ENCODE measurements around the gene APOBR. TPM values are rescaled to one million over a fixed set of nuclear protein-coding genes. Genes with fewer than 3 reads are reported as not detected.
"Not testable (repeated sequence)": the region's sequence is repeated elsewhere in the genome, so short reads cannot be mapped to it uniquely, and the experiment has no call there.

Gene APOBR
- polyA plus RNA-seq, 12 donors, result 0.40 to 5.0 (median 0.58) TPM; not detected in 1

DNA sequence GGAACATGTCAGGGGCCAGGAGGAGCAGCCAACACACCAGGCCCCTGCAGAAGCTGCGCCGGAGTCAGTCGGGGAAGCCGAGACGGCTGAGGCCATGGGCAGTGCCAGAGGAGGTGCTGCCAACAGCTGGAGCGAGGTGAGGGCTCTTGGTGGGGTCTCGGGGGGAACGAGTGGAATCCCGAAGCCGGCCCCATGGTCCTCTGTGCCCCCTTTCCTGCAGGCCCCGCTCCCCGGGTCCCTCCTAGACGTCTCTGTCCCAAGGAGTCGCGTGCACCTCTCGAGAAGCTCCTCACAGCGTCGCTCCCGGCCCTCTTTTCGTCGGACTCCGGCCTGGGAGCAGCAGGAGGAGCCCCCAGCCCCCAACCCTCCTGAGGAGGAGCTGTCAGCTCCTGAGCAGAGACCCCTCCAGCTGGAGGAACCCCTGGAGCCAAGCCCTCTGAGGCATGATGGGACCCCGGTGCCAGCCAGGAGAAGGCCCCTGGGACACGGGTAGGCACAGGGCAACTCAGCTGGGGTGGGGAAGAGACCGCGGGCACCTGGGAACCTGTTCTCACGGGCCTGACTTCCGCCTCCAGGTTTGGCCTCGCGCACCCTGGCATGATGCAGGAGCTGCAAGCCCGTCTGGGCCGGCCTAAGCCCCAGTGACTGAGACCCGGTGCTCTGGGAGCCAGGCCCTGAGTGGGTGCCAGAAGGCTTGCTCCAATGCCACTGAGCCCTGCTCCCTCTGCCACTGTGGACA, 3.6 kb downstream of the APOBR start:
- no peak for DNase-seq

DNA sequence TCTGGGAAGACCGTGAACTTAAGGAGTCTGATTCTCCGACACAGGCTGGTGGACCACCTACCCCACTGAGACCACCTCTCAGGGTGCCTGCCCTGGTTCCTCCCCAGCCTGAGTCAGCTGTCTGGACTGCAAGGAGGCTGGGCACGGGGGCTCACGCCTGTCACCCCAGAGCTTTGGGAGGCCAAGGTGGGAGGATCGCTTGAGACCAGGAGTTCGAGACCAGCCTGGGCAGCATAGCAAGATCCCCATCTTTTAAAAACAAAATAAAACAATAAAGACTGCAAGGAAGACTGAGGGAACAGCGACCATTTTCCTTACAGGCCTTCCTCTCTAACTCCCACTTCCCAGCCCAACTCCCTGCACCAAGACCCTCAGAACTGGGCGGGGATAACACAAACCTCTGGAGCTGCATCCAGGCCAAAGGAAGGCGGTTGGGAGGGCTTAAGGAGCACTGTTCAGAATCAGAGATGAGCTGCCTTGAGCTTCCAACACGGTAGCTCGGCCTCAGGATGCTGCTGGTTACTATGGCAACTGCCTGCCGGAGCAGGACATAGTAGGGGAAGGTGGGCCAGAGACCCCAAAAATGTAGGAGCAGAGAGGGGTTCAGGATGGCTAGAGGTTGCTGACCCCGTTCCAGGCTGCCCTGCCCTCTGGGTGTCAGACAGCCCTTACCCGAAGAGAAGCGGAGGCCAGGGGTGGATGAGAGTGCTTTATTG, 4.4 kb downstream of the APOBR start:
- DNase-seq, result no peak

DNA sequence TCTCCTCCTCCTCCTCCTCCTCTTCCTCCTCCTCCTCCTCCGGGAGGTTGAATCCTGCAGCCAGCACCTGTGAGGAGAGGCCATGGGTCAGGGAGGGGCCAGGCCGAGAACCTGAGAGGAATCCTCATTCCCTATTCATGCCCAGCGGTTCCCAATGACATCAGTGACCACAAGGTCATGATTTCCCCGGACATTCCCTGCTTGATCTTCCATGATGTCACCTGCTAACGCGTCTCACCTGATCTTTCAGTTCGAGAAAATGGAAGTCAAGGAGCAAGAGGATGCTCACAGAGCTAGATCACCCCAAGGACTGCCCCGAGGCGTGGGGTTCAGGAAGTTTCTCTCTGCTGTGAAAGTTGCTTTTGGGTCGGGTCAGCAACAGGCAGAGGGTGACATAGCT, 5.4 kb downstream of the APOBR start:
- no peak for DNase-seq

DNA sequence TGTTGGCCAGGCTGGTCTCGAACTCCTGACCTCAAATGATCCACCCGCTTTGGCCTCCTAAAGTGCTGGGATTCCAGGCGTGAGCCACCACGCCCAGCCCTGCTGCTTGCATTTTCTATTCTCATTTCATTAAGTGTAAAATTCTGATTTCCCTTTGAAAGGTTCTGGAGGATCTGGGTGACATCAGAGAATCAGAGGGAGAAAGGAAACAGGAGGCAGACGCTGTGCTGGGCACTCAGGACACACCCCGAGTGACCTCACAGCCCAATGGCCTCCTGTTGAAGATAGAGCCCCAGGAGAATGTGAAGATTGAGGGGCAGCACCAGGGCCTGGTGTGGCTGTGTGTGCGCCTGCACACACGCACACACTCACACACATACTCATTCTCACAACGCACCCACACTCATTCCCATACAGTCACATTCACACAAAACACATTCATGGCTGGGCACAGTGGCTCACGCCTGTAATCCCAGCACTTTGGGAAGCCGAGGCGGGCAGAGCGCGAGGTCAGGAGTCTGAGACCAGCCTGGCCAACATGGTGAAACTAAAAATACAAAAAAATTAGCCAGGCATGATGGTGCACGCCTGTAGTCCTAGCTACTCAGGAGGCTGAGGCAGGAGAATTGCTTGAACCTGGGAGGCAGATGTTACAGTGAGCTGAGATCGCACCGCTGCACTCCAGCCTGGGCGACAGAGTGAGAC, 6.2 kb downstream of the APOBR start:
- DNase-seq, result not testable (repeated sequence)

DNA sequence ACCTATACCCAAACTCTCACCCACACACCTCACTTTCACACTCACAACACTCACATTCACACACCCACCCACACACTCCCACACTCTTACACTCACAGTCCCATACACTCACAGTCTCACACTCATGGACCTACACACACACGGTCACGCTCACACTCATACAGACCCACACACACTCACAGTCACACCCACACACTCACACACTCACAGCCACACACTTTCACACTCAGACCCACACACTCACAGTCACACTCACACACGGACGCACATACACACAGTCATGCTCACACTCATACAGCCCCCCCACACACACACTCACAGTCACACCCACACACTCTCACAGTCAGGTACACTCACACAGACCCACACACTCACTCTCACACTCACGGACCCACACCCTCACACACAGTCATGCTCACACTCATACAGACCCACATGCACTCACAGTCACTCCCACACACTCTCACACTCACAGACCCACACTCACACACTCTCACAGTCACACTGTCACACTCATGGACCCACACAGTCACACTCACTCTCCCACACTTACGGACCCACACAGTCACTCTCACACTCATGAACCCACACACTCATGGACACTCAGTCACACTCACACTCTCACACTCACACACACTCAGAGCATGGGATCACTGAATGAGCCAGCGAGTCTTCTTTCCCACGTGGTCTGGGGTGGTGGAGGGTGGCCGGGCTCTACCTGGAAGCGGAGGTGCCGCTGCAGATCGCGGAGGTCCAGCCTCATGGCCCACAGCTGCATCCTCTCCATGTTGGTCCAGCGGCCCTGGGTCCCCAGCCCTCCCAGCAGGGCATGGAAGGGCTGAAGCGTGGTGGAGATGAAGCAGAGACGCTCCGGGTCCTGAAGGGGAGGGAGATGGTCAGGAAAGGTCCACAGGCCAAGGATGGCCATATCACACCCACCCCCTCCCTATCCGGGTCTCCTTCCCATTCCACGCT, 7.1 kb downstream of the APOBR start:
- DNase-seq, result no peak

DNA sequence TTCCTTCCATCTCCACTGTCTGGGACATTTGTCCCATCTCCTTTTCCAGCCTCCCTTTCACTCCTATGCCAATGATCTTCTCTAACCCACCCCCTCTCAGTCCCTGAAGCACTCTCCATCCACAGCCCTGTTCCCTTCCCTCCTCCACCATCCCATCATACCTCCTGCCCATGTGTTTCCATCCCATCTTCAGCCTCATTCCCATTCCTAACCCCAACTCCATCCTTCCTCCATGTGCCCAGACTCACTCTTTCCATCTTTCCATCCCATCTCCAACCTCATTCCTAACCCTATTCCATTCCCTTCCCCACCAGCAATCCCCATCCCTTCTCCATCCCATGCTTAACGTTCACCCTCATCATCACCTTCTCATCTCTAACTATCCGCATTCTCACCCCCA, 7.8 kb downstream of the APOBR start:
- no peak for DNase-seq

DNA sequence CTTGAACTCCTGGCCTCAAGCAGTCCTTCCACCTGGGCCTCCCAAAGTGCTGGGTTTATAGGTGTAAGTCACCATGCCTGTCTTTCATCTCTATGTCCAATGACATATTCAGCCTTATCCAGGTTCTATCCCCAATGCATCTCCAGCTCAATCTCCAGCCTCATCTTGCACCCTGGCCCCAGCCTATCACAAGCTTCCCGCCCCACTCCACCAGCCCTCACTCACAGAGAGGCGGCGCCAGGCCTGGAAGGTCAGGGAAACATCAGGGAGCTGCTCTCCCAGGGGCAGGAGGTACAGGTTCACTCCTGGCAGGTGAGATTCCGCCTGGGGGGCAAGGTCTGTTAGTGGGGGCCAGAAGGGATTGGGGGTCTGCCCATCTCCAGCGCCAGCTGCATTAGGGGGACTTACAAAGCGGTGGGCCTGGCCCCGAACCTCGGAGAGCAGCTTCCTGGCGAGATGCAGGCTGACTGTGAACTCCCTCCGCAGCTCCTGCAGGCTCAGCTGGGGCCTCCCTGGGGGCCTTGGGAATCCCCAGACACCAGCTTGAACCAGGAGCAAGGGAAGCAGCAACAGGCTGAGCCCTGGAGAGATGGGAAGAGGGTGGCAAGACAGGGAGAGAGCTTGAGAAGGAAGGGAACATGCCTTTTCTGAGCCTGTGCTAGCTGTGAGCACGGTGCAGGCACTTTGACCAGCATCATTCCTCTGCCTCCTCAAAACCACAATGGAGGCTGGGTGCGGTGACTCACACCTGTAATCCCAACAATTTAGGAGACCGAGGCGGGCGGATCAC, 9.2 kb downstream of the APOBR start:
- no peak for DNase-seq

DNA sequence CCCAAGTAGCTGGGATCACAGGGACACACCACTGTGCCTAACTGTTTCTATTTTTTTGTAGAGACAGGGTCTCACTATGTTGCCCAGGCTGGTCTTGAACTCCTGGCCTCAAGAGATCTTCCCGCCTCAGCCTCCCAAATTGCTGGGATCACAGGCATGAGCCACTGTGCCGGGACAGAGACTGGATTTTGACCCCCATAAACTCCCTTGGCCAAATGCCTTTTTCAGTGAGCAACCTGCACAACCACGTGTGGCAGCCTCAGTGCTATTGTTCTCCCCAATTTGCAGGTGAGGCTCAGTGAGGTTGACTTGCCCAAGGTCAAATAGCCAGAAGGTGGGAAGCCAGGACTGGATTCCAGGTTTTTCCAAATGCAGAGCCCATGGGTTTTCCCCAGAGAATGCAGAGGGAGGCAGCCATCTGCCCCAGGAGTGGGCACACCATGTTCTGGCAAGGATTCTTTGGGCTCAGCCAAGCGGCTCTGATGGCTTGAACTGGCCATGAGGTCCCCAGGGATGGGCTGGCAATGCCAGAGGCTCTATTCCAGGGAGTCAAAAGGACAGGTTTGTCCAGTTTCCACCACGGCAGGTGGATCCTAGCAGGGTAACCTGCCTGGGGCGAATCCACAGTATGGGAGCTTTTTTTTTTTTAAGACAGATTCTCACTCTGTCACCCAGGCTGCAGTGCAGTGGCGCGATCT, 10.4 kb downstream of the APOBR start:
- no peak for DNase-seq

DNA sequence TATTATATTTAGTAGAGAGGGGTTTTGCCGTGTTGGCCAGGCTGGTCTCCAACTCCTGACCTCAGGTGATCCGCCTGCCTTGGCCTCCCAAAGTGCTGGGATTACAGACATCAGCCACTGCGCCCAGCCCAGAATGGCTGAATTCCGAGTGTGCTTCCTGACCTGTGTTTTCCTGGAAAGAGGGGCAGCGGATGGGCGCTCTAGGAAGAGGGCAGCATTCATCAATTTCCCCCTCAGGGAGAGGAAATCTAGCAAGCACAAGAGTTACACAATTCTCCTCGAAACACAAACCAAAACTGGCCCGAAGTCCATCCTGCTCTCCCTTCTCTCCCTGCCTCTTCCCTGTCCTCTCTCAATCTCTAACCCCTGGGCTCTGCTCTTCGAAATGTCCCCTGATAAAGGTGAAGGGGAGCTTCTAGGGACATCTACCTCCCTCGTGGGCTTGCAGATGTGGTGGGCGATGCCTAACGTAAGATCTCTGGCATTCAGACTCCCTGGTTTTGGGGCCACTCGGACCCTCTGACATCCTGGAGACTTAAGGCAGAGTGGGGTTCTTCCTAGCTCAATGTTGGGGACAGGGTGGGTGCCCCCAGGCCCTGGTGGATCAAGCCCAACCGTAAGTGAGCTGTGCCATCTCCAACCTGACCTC, 11.2 kb downstream of the APOBR start:
- DNase-seq, result no peak

DNA sequence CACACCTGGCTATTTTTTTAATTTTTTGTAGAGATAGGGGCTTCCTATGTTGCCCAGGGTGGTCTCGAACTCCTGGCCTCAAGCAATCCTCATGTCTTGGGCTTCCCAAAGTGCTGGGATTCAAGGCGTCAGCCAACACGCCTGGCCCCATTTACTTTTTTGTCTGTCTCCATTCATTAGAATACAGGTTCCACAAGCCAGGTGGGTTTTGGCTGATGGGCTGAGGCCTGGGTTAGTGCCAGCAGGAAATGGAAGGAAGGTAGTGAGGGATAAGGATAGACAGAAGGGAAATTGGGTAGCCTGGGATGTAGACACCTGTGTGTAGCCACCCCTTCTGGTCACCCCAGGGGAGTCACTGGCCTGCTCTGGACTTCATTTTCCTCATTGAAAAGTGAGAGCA, 16.6 kb downstream of the APOBR start:
- no peak for DNase-seq

DNA sequence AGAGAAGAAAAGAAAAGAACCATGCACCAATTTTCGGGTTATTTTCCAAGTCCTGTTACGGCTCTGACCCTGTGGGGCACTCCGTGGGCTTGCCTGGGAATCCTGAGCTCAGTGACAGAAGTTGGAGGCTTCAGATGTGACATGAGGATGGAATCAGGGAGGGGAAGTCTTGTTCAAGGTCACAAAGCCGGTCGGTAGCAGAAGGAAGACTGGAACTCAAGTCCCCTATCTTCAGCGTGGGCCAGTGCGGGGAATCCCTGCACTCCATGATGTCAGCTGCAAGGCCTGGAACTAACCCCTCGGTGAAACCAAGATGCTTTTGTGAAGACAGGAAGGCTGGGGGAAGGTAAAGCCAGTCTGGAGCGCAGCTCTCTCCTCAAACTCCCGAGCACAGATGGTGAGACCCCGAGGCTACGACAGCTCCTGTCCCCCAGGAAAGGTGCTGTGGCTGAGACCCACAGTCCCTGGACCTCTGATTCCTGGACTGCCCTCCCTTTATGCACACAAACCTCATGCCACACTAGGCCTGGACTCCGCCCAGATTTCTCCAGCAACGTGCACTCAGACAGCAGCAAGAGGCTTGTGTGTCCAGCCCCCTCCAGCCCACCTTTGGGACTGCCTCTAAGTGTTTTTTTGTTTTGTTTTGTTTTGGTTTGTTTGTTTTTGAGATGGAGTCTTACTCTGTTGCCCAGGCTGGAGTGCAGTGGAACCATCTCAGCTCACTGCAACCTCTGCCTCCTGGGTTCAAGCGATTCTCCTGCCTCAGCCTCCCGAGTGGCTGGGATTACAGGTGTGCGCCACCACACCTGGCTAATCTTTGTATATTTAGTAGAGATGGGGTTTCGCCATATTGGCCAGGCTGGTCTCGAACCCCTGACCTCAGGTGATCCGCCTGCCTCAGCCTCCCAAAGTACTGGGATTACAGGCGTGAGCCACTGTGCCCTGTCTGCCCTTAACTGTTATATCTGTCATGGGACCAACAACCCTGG, 17.7 kb downstream of the APOBR start:
- DNase-seq, result no peak

DNA sequence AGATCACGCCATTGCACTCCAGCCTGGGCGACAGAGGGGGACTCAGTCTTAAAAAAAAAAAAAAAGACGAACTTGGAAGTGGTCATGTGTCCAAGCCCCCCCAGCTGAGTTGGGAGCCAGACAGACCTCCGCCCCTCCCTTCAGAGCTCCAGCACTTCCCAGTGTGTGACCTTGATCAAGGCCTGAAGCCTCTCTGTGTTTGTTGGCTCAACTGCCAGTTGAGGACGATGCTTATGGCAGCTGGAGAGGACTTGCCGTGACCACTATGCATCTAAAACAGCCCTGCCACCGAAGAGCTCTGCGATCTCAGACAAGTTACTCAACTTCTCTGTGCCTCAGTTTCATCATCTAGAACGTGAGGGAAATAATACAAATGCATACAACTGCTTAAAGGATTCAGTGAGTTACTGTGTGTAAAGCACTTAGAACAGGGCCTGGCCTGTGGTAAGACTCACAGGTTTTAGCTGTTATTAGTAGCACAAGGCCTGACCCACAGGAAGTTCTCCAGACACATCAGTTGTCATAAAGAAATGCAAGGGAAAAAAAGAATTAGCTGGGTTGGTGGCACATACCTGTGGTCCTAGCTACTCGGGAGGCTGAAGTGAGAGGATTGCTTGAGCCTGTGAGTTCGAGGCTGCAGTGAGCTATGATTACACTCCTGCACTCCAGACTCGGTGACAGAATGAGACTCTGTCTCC, 19.2 kb downstream of the APOBR start:
- DNase-seq, result no peak

DNA sequence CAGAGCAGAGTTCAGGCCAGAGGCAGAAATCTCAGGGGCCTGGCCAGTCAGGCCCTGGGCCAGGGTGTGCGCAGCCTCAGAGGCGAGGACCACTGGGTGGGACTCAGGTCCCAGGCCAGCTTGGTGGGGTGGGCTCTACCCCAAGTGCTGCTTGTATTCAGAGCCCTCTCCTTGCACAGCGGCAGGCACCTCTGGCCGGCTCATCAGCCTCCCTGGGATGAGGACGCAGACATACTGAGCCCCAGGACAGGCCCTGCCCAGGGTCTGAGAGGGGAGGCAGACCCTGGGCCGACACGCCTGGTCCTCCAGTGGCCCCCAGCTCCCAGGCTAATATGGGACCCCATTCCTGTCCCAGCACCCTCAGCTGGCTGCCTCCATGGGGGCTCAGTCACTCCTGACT, 19.8 kb downstream of the APOBR start:
- no peak for DNase-seq

DNA sequence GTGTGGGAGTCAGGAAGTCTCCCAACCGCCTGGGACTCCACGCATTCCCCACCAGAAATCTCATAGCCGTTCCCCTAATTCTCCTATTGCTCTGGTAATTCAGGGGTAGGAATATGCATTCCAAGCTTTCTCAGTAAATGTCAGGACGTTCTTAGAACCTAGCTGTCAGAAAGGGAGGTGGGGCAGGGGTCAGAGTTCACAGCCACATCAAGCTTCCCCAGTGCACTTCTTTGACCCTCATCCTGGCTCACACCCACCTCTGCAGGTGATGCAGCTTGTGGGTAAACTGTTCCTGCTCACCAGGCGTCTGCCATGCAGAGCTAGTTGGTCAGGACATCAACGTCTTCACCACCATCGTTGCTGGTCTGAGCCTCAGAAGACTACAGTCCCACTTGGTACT, 26.2 kb downstream of the APOBR start:
- DNase-seq, result no peak

DNA sequence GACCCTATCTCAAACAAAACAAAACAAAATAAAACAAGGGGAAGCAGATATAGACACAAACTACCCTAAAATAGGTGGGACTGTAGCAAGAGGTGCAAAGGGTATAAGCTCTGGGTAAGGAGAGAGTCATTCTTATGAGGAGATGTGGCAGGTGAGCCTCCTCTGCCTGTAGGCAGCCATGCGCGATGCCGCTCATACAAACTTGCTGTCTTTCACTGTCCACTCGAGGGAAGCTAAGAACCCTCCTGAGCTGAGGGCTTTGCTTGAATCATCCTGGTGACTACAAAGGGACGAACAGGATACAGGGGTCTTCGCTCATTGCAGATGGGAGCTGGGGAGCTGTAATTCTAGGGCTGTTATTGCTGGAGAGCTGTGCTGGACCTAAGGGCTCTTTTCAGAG, 27.0 kb downstream of the APOBR start:
- no peak for DNase-seq

DNA sequence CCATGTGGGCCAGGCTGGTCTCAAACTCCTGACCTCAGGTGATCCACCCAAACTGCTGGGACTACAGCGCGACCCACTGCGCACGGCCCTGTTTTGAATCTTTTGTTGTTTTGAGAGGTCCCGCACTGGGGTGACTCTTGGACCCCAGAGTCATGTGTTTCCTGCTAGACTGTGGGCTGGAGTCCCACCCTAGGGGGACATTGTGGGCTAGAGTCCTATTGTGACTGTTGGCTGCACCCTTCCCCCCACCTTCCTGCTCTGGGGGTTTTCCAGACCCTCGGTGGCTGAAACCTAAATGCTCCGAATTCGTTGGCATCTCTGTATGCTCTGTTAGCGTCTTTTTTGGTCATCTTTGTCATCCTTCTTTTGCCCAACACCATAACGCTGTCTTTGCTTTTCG, 28.3 kb downstream of the APOBR start:
- DNase-seq, result no peak

DNA sequence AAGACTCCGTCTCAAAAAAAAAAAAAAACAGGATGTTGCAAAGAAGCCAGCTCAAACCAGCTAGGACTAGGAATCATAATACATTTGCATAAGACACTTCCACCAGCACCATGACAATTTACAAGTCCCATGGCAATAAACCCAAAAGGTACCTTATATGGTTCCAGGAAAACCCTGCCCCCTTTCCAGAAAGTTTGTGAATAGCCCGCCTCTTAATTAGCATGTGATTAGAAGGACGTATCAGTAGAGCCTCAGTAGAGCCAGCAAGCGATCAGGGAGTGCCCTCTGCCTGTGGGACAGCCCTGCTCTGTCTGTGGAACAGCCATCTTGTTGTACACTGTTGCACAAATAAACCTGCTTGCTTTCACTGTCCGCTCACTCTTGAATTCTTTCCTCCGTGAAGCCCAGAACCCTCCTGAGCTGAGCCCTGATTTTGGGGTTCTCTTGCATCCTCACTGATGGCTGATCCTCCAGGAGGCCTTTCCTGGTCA, 30.3 kb downstream of the APOBR start:
- DNase-seq, result no peak

Measured in muscle of arm (tissue), 12 donors.